ENCODE results near the gene SERPINB11. TPM values are rescaled to one million over a fixed set of nuclear protein-coding genes. Genes with fewer than 3 reads are reported as not detected.

SERPINB11 gene
- total and polyA plus RNA-seq, 10 of the 15 experiments (the other 5 are each of a cell fraction or from before 2014, with no cell fraction given) = not detected

- in situ Hi-C loops (cut with MboI) = no loop called here
- SMC1A ChIA-PET (ENCODE audit: uncharacterized antibody, unreplicated experiment) = no interaction called here
- POLR2A ChIA-PET = no interaction called here
- Histone ChIP-seq H3K27me3 (replicated peaks in 1 of 2; ENCODE audit: control insufficient read depth in 2 of 2, insufficient read depth in 2 of 2, low read length in 1 of 2) (no peaks in the 10 kb centered on the region), H3K9me3 (replicated peaks; ENCODE audit: control insufficient read depth, insufficient read depth, low read length) (no peaks in the 10 kb centered on the region), H3K4me3 (no peak overlapping the region), H2AFZ (ENCODE audit: control insufficient read depth, low read depth, low read length) (no peak overlapping the region), H3K27ac (ENCODE audit: control insufficient read depth, insufficient read depth) (no peak overlapping the region), H3K9ac (ENCODE audit: control insufficient read depth, insufficient read depth, low read length) (no peak overlapping the region), H3K4me2 (ENCODE audit: control insufficient read depth, insufficient read depth) (no peak overlapping the region), H3K4me1 (ENCODE audit: control insufficient read depth, insufficient read depth, low read length) (no peaks in the 10 kb centered on the region), H3K79me2 (ENCODE audit: control insufficient read depth, insufficient read depth, low read length) (no peaks in the 10 kb centered on the region), H3K36me3 (ENCODE audit: control insufficient read depth in 2 of 2, insufficient read depth in 2 of 2, low read length in 1 of 2) (no peaks in the 10 kb centered on the region), H4K20me1 (ENCODE audit: control insufficient read depth, insufficient read depth) (no peaks in the 10 kb centered on the region)
- RAD21 ChIA-PET (ENCODE audit: unreplicated experiment) = no interaction called here
- DNase-seq (ENCODE audit: low read depth, low spot score) (no peak), ATAC-seq (no peak), FAIRE-seq (no peak)
- WGBS (ENCODE audit: insufficient coverage, insufficient replicate concordance, low lambda C conversion rate, missing lambda C conversion rate) = 61% methylated on average over 2 of the region's 2 CpGs
- intact Hi-C loops (cut with micrococcal nuclease; ENCODE audit: unreplicated experiment) = loop anchor here (10.0 kb wide), 1 partner anchor 163 kb away; no protein-coding TSS in a partner anchor
- BruUV-seq (replicated peaks) = no TSS peak
- CTCF ChIA-PET = interaction anchor here (1.0 kb wide), 1 partner anchor 164 kb away, joined by 3 read pairs; no protein-coding TSS in a partner anchor
- TF ChIP-seq POLR2A (IDR thresholded peaks at IDR 0.05; ENCODE audit: low read depth, low read length) (no peak), KAT2A (conservative IDR thresholded peaks at IDR 0.05; ENCODE audit: control insufficient read depth, low read depth, low read length) (no peak), CEBPB (IDR thresholded peaks at IDR 0.05; ENCODE audit: borderline replicate concordance in 1 of 2, low read depth in 2 of 2, low read length in 2 of 2) (no peak), TCF3 (IDR thresholded peaks at IDR 0.05; ENCODE audit: borderline replicate concordance, insufficient read depth, low read depth, low read length) (no peak), NKRF (conservative IDR thresholded peaks at IDR 0.05) (no peak), YBX1 (IDR thresholded peaks at IDR 0.05) (no peak), FOS (IDR thresholded peaks at IDR 0.05; ENCODE audit: borderline replicate concordance, extremely low read depth, insufficient read length) (no peak), ZNF207 (IDR thresholded peaks at IDR 0.05; ENCODE audit: borderline replicate concordance) (no peak), E2F8 (IDR thresholded peaks at IDR 0.05; ENCODE audit: low read depth, partially characterized antibody) (no peak), POLR2AphosphoS5 (IDR thresholded peaks at IDR 0.05; ENCODE audit: low read length) (no peak), EZH2 (IDR thresholded peaks at IDR 0.05; ENCODE audit: borderline replicate concordance, control insufficient read depth, low read depth, low read length) (no peak), SUZ12 (IDR thresholded peaks at IDR 0.05; ENCODE audit: unreplicated experiment) (no peak), SMC3 (IDR thresholded peaks at IDR 0.05; ENCODE audit: borderline replicate concordance, low read length) (no peak), CHD1 (IDR thresholded peaks at IDR 0.05; ENCODE audit: low read depth, low read length) (no peak), EGR1 (IDR thresholded peaks at IDR 0.05; ENCODE audit: borderline replicate concordance in 1 of 2, low read depth in 2 of 2, low read length in 2 of 2) (no peak), PAX5 (IDR thresholded peaks at IDR 0.05; ENCODE audit: borderline replicate concordance, low read depth, low read length) (no peak), MAX (IDR thresholded peaks at IDR 0.05; ENCODE audit: low read depth, low read length) (no peak), ETV6 (conservative IDR thresholded peaks at IDR 0.05 in 1 of 2, IDR thresholded peaks at IDR 0.05 in 1 of 2; ENCODE audit: borderline replicate concordance in 1 of 2, low read depth in 1 of 2) (no peak), SIX5 (IDR thresholded peaks at IDR 0.05; ENCODE audit: low read depth, low read length, severe bottlenecking) (no peak)
Measured at GRCh38 chr18:63681449-63682340, 21.1 kb upstream of the SERPINB11 start.

Data from GM12878 (cell line).